Endothelial cell of umbilical vein (primary cell): Measurements from ENCODE around the gene MYO1C. TPM values are rescaled to one million over a fixed set of nuclear protein-coding genes. Genes with fewer than 3 reads are reported as not detected.

Experiments used
- BruUV-seq: library from RNA; stranded (reverse); fragments of 400-500 nt; replicated peaks from 2 replicates; lab custom pipeline; 2021; lab: Mats Ljungman, UMichigan
- CTCF ChIA-PET: fragments of 300-600, 350-600 bp; sonication (Branson Sonifier 250); formaldehyde crosslinking; loops from one replicate; lab custom pipeline; 2021; ENCODE audit warnings: antibody characterized with exemption, inconsistent platforms; lab: Charles Lee
- POLR2A ChIA-PET: fragments of 300-600, 350-600 bp; sonication (Branson Sonifier 250); formaldehyde crosslinking; loops from one replicate; lab custom pipeline; 2021; ENCODE audit warnings: antibody characterized with exemption, inconsistent platforms; lab: Charles Lee
- DNase-seq: peaks from one replicate; pipeline ENCODE4 v3.0.0-alpha.2; 2011; ENCODE audit warnings: low read depth, low spot score
- FAIRE-seq: peaks from 2 replicates; lab custom pipeline; 2011; peaks lifted over from hg19 to GRCh38; lab: Jason Lieb, UNC
- H2AFZ ChIP-seq: 2 replicates; pipeline ENCODE4 v1.6.0; 2012; ENCODE audit warnings: low read depth, low read length, control low read depth, inconsistent platforms
- H3K27ac ChIP-seq: 2 replicates; pipeline ENCODE4 v1.5.1; 2011; ENCODE audit warnings: low read depth, mild to moderate bottlenecking, control low read depth, low read length, moderate library complexity; ENCODE audit not compliant: insufficient read depth
- H3K27me3 ChIP-seq, 2 experiments: 2 replicates each; pipeline versions ENCODE4 v1.6.0 to v1.6.1; 2011; ENCODE audit warnings: low read length in 2 of 2, mixed read lengths in 1 of 2; ENCODE audit not compliant: control insufficient read depth in 2 of 2, insufficient read depth in 2 of 2
- H3K36me3 ChIP-seq, 2 experiments: 2 replicates in 1 of 2; 3 replicates in 1 of 2; pipeline ENCODE4 v1.5.1; 2011; ENCODE audit warnings: low read length in 2 of 2, mild to moderate bottlenecking in 1 of 2, moderate library complexity in 1 of 2; ENCODE audit not compliant: control insufficient read depth in 2 of 2, insufficient read depth in 2 of 2; ENCODE audit errors: extremely low read depth in 1 of 2
- H3K4me1 ChIP-seq: 3 replicates; pipeline ENCODE4 v1.5.1; 2011; ENCODE audit warnings: mild to moderate bottlenecking, low read length; ENCODE audit not compliant: control insufficient read depth, insufficient read depth; ENCODE audit errors: extremely low read depth
- H3K4me2 ChIP-seq: 2 replicates; pipeline ENCODE4 v1.6.1; 2011; ENCODE audit warnings: low read length, control low read depth, mixed read lengths; ENCODE audit not compliant: insufficient read depth
- H3K4me3 ChIP-seq, 3 experiments: fragments of 200-600 bp in 1 of 3; sonication (generic), shearing (Covaris generic) in 1 of 3; replicated peaks in 1 of 3; 2 replicates each; pipeline ENCODE4 v1.5.1; 2011 to 2016; ENCODE audit warnings: control low read depth in 3 of 3, low read length in 3 of 3, mild to moderate bottlenecking in 2 of 3, inconsistent platforms in 1 of 3, low read depth in 1 of 3, moderate library complexity in 1 of 3; ENCODE audit not compliant: insufficient read depth in 1 of 3
- H3K79me2 ChIP-seq: 2 replicates; pipeline ENCODE4 v1.6.0; 2012; ENCODE audit warnings: low read length, inconsistent platforms; ENCODE audit not compliant: control insufficient read depth, insufficient read depth
- H3K9ac ChIP-seq: replicated peaks from 2 replicates; pipeline ENCODE3; 2011; ENCODE audit warnings: low read length, control low read depth; ENCODE audit not compliant: insufficient read depth; ENCODE audit errors: extremely low read depth
- H3K9me1 ChIP-seq: replicated peaks from 3 replicates; pipeline ENCODE4 v1.6.0; 2011; ENCODE audit warnings: mild to moderate bottlenecking, low read length; ENCODE audit not compliant: control insufficient read depth, insufficient read depth; ENCODE audit errors: extremely low read depth
- H3K9me3 ChIP-seq: replicated peaks from 2 replicates; pipeline ENCODE4 v1.5.1; 2012; ENCODE audit warnings: low read length, inconsistent platforms; ENCODE audit not compliant: control insufficient read depth, insufficient read depth
- H4K20me1 ChIP-seq: replicated peaks from 2 replicates; pipeline ENCODE3; 2011; ENCODE audit warnings: mild to moderate bottlenecking, low read length; ENCODE audit not compliant: control insufficient read depth, insufficient read depth; ENCODE audit errors: extremely low read depth
- EZH2 ChIP-seq: IDR thresholded peaks from 2 replicates; pipeline ENCODE4 v1.6.1; 2012; ENCODE audit warnings: borderline replicate concordance, low read depth, mild to moderate bottlenecking, moderate library complexity, low read length, inconsistent platforms; ENCODE audit not compliant: severe bottlenecking
- FOS ChIP-seq: IDR thresholded peaks from 2 replicates; pipeline ENCODE4 v1.6.1; 2011; ENCODE audit warnings: mild to moderate bottlenecking, low read length, moderate library complexity, borderline replicate concordance; ENCODE audit not compliant: insufficient read depth
- GATA2 ChIP-seq: IDR thresholded peaks from 2 replicates; pipeline ENCODE4 v1.7.0; 2011; ENCODE audit warnings: low read depth, mild to moderate bottlenecking, moderate library complexity, mixed read lengths, low read length; ENCODE audit not compliant: insufficient read length, insufficient read depth
- JUN ChIP-seq: IDR thresholded peaks from 2 replicates; pipeline ENCODE4 v1.6.1; 2011; ENCODE audit warnings: borderline replicate concordance, low read depth; ENCODE audit not compliant: insufficient read length, insufficient read depth
- MYC ChIP-seq: IDR thresholded peaks from one replicate; pipeline ENCODE4 v1.6.1; 2011; ENCODE audit warnings: mild to moderate bottlenecking, low read depth, low read length
- POLR2A ChIP-seq: IDR thresholded peaks from 2 replicates; pipeline ENCODE4 v1.6.1; 2012; ENCODE audit warnings: low read depth, mild to moderate bottlenecking, control low read depth, low read length
- POLR2AphosphoS5 ChIP-seq: IDR thresholded peaks from 2 replicates; pipeline ENCODE4 v1.6.1; 2012; ENCODE audit warnings: low read depth, mild to moderate bottlenecking, control low read depth, low read length, moderate library complexity; ENCODE audit not compliant: insufficient read depth
- dilution Hi-C: fragments of 300-500 bp; cut with MboI; formaldehyde crosslinking; loops from one replicate; pipeline ENCODE4 v1.15.0; 2019; ENCODE audit warnings: low sequenced_read_pairs; ENCODE audit not compliant: extremely low pct_ligation_motif_present
- intact Hi-C: fragments of 100-400 bp; cut with micrococcal nuclease; formaldehyde crosslinking; loops from one replicate; pipeline ENCODE4 v1.10.0; 2022
- polyA plus RNA-seq, 4 experiments: library from polyadenylated mRNA; depleted of rRNA in 3 of 4; stranded (reverse) in 3 of 4; unstranded in 1 of 4; fragments of >200 nt; gene quantifications; 2 replicates each; pipeline versions ENCODE4 v1.2.1 to v1.2.3, GENCODE V29; 2011 to 2012; ENCODE audit warnings: missing spikeins in 1 of 4
- total RNA-seq: library from RNA; stranded (reverse); gene quantifications from 2 replicates; pipeline ENCODE4 v1.2.3, GENCODE V29; 2021
- TF ChIP-seq, protein P1 (sequence below), 2 donors: IDR thresholded peaks; 1 replicate in 1 of 2; 2 replicates in 1 of 2; pipeline ENCODE4 v1.5.1; 2011; ENCODE audit warnings: low read length in 2 of 2, mild to moderate bottlenecking in 2 of 2, moderate library complexity in 2 of 2, control low read depth in 1 of 2, inconsistent platforms in 1 of 2, low read depth in 1 of 2; ENCODE audit not compliant: insufficient read depth in 1 of 2; ENCODE audit errors: extremely low read depth in 1 of 2
- TF ChIP-seq, protein P2 (sequence below): IDR thresholded peaks from 2 replicates; pipeline ENCODE4 v1.6.1; 2011; ENCODE audit not compliant: insufficient read depth, insufficient read length

Gene MYO1C
- total and polyA plus RNA-seq, 2 donors (not counting 3 experiments of a cell fraction or from before 2014, with no cell fraction given): 141 to 206 TPM

DNA sequence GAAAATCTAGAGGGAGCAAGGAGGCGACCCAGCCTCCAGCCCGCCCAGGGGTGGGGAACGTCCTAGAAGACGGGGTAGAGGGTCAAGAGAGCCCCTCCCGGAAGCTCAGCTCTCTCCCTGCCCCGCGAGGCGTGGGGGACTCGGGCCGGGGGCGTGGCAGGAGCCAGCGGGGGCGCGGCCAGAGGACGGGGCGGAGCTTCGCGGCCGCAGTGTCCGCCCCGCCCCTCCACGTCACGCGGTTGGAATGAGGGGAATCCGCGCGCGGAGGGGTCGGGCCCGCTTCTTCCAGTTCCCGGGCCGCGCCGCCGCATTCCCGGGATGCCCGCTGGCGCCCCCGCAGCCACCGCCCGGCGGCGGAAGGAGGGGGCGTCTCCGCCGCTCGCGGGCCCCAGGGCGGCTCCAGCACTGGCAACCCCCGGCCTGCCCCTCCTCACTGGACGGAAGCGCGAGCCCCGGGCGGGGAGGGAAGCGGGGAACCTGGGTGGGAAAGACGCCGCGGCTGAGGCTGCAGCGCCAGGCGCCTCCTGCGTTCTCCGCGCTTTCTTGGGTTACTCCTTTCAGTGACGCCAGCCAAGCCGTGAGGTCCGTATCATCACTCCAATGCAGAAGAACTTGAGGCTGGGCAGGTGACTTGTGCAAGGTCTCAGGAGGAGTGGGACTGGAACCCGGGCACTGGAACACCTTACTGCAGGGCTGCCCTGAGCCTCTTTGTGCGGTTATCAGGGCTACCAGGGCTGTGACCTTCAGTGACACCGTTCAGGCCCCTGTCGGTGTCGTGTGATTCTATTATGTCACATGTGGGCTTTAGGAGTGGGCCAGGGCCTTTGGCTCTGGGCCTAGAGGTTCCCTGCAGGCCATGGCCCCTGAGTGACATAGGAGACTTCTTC, 4.3 kb downstream of the MYO1C start:
- no TSS peak for BruUV-seq
- no peaks in the 10 kb centered on the region for H3K9me3 ChIP-seq
- H3K4me2 ChIP-seq: peak overlapping the region; percentile 15
- H3K9ac ChIP-seq: peak overlapping the region; percentile 16
- H3K36me3 ChIP-seq: peaks cover 2 to 4% of the 10 kb centered on the region in 2 experiments
- H3K27me3 ChIP-seq: no peaks in the 10 kb centered on the region
- DNase-seq (peak; percentile 80), FAIRE-seq (peak; percentile 89)
- H3K4me3 ChIP-seq: peak overlapping the region in 2 of 3 experiments; percentile 15 to 21
- H2AFZ ChIP-seq: no peak overlapping the region
- dilution Hi-C loops: no loop called here
- no peaks in the 10 kb centered on the region for H4K20me1 ChIP-seq
- H3K27ac ChIP-seq: peak overlapping the region; percentile 61
- H3K9me1 ChIP-seq: no peaks in the 10 kb centered on the region
- intact Hi-C loops: loop anchor here (1.0 kb wide), 1 partner anchor 32 kb away; the partner anchor contains the start of gene CRK
- TF ChIP-seq JUN (no peak), MYC (no peak), FOS (peak; percentile 37), GATA2 (no peak), POLR2AphosphoS5 (peak; percentile 94), EZH2 (no peak), POLR2A (peak; percentile 60)
- TF ChIP-seq, protein P1, sequence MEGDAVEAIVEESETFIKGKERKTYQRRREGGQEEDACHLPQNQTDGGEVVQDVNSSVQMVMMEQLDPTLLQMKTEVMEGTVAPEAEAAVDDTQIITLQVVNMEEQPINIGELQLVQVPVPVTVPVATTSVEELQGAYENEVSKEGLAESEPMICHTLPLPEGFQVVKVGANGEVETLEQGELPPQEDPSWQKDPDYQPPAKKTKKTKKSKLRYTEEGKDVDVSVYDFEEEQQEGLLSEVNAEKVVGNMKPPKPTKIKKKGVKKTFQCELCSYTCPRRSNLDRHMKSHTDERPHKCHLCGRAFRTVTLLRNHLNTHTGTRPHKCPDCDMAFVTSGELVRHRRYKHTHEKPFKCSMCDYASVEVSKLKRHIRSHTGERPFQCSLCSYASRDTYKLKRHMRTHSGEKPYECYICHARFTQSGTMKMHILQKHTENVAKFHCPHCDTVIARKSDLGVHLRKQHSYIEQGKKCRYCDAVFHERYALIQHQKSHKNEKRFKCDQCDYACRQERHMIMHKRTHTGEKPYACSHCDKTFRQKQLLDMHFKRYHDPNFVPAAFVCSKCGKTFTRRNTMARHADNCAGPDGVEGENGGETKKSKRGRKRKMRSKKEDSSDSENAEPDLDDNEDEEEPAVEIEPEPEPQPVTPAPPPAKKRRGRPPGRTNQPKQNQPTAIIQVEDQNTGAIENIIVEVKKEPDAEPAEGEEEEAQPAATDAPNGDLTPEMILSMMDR (IDR thresholded peaks at IDR 0.05; ENCODE audit: extremely low read depth in 1 of 2, insufficient read depth in 1 of 2, low read depth in 1 of 2, low read length in 2 of 2): no peak
- TF ChIP-seq, protein P2, sequence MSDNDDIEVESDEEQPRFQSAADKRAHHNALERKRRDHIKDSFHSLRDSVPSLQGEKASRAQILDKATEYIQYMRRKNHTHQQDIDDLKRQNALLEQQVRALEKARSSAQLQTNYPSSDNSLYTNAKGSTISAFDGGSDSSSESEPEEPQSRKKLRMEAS: no peak
- H3K4me1 ChIP-seq: peaks cover 37% of the 10 kb centered on the region
- POLR2A ChIA-PET: interaction anchor here (1.0 kb wide), 1 partner anchor 28 kb away, joined by 4 read pairs; the partner anchor contains the start of gene INPP5K
- CTCF ChIA-PET: interaction anchor here (0.6 to 4.6 kb wide), 5 partner anchors 23 to 142 kb away, joined by 3 to 36 read pairs (median 5); partner anchors contain the start of gene INPP5K
- H3K79me2 ChIP-seq: peaks cover 43% of the 10 kb centered on the region
